Dedifferentiated amniotic fluid mesenchymal stem cell (primary cell): ENCODE measurements around the gene UBE2F.
"Not testable (repeated sequence)": the region's sequence is repeated elsewhere in the genome, so short reads cannot be mapped to it uniquely, and the experiment has no call there.

Experiments used
- DNase-seq: peaks from one replicate; pipeline ENCODE4 v3.0.0-alpha.2; 2016; ENCODE audit errors: extremely low spot score

Gene UBE2F

GRCh38 chr2:237944302-237944701, 22.5 kb upstream of the UBE2F start:
- no peak for DNase-seq

- no peak for DNase-seq
Measured at GRCh38 chr2:237946423-237946822, 20.4 kb upstream of the UBE2F start.

- not testable (repeated sequence) for DNase-seq
Measured at GRCh38 chr2:237951354-237951753, 15.5 kb upstream of the UBE2F start.

- DNase-seq: no peak
Measured at GRCh38 chr2:237951878-237952277, 14.9 kb upstream of the UBE2F start.

GRCh38 chr2:237952851-237953250, 14.0 kb upstream of the UBE2F start:
- DNase-seq: no peak

- no peak for DNase-seq
Measured at GRCh38 chr2:237955640-237956401, 11.0 kb upstream of the UBE2F start.

GRCh38 chr2:237956402-237956736, 10.4 kb upstream of the UBE2F start:
- no peak for DNase-seq

- no peak for DNase-seq
Measured at GRCh38 chr2:237961637-237962036, 5.2 kb upstream of the UBE2F start.

- no peak for DNase-seq
Measured at GRCh38 chr2:237962432-237963084, 4.3 kb upstream of the UBE2F start.

- DNase-seq: not testable (repeated sequence)
Measured at GRCh38 chr2:237963490-237963991, 3.3 kb upstream of the UBE2F start.

- DNase-seq: no peak
Measured at GRCh38 chr2:237964194-237964577, 2.6 kb upstream of the UBE2F start.

- DNase-seq: no peak
Measured at GRCh38 chr2:237964578-237965404, 2.0 kb upstream of the UBE2F start.

GRCh38 chr2:237965844-237966243, 970 bp upstream of the UBE2F start:
- not testable (repeated sequence) for DNase-seq

- no peak for DNase-seq
Measured at GRCh38 chr2:237966250-237966564, 607 bp upstream of the UBE2F start.

- peak; percentile 28 for DNase-seq
Measured at GRCh38 chr2:237967463-237967951, 693 bp downstream of the UBE2F start.

- DNase-seq: peak; percentile 81
Measured at GRCh38 chr2:237968048-237968862, 1.4 kb downstream of the UBE2F start.

GRCh38 chr2:237971661-237972060, 4.8 kb downstream of the UBE2F start:
- no peak for DNase-seq

- no peak for DNase-seq
Measured at GRCh38 chr2:237972211-237972610, 5.4 kb downstream of the UBE2F start.

- DNase-seq: no peak
Measured at GRCh38 chr2:237972936-237973335, 6.1 kb downstream of the UBE2F start.

GRCh38 chr2:237977380-237977779, 10.6 kb downstream of the UBE2F start:
- DNase-seq: no peak

- DNase-seq: no peak
Measured at GRCh38 chr2:237978058-237978712, 11.4 kb downstream of the UBE2F start.
